ENCODE results near the gene RESP18.

RESP18 gene

DNA sequence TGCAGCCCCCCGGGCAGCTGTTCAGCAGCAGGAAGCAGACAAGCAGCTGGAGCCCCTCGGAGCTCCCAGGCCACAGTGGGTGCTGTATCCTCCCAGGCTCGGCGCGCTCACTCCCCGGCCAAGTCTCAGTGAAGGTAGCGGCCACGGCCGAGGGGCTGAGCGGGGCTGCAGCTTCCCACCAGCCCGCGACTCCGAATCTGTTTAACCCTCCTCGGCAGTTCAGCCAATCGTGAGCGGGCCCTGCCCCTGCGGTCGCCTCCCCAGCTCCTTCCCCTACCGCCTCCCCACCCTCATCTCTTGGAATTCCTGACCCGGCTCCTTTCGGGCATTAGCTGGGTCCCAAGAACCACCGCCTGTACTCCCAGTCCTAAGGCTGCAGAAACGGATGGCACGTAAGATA is at the start of gene RESP18:
Gene RESP18 (minus strand): TSS at position 203 of the 400 bp plus-strand sequence.
- DNase-seq (ENCODE audit: low read depth in 2 of 3, low spot score in 1 of 3), result no peak

DNA sequence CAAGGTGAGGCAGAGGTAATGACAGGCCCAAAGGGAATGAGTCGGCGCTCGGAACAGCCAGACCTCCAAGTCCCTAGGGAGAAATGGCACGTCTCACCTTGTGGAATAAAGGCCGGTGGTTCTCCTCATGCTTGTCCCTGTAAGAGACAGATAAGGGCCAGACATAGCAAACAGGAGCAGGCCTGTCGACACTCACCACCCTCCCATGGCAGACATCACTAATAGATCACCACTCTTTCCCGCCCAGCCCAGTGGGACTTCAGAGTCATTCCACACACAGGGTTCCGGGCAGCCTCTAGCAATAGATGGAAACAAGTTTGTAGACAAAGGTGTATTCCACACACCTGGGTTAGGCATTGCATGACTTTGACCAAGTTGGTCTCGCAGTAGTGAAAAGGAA is 48.9 kb upstream of the RESP18 start:
- no peak for DNase-seq (ENCODE audit: low read depth in 2 of 3, low spot score in 1 of 3)

DNA sequence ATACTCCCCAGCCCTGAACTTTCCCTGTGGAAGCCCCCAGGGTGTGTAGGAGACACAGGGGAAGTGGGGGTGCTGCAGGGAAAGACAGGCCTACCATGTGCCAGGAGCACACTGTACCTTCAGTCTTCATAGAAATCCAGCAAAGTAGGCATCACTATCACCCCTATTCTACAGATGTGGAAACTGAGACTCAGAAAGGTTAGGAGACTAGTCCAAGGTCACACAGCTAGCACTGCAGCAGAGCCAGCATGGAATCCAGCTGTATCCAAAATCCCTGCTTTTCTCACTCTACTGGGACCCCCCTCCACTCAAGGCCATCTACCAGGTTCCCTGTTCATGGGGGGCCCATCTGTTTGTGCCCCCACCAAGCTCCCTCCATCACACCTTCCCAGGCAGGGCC is 48.4 kb upstream of the RESP18 start:
- DNase-seq (ENCODE audit: low read depth in 2 of 3, low spot score in 1 of 3), result no peak

DNA sequence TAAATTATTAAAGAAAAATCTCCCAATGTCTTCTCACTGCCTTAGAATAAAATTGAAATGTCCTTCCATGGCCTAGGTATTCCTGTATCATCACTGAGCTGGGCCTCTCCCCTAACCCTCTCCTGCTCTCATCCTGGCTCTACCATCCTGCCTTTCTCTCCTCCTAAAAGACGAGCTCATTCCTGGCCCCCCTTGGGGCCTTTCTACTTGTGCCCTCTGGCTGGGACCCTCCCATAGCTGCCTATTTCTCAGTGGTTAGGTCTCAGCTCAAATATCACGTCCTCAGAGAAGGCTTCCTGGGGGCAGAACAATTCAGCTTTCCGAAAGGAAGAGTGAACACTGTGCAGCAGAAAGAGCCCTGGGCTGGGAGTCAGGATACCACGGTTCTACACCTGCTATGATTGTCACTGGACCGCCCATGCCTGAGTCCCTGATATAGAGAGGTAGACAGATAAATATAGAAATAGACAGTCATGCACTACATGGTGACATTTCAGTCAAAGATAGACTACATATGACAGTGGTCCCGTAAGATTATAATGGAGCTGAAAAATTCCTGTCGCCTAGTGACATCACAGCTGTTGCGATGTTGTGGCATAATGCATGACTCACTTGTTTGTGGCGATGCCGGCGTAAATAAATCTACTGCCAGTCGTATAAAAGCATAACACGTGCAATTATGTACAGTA is 45.8 kb upstream of the RESP18 start:
- DNase-seq (ENCODE audit: low read depth in 2 of 3, low spot score in 1 of 3), result no peak

DNA sequence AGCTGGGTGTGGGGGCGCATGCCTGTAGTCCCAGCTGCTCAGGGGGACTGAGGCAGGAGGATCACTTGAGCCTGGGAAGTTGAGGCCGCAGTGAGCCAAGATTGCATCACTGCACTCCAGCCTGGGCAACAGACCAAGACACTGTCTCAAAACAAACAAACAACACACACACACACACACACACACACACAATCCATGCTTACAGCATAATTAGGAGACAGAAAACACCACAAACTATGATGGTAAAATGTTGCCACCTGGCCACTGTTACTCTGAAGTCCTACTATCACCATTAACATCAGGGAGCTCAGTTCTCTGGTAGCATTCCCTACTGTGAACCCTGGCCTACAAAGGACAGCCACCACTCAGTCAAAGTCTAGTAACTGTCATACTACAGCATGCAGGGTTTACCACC is 36.9 kb upstream of the RESP18 start:
- DNase-seq (ENCODE audit: low read depth in 2 of 3, low spot score in 1 of 3), result no peak

DNA sequence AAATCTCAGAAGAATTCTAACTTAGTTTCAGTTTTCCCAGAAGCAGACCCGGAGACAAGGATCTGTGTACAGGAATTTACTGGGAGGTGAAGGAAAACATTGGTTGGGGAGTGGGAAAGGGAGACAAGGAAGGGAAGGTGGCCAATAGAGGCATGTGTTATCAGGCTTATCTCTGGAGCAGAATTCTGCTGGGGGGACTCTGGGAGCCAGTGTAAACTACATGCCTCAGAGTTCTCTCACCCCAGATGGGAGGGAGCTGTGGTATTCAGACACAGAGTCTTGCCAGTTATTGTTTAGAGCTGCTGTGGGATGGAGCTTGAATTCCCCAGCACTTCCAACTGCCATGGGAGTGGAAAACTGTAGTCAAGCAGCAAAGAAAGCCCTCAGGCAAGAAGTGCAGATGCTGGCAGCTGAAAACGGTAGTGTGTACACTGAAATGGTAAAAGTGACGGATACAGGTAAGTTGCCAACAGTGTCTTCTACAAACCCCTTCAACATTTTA is 36.2 kb upstream of the RESP18 start:
- no peak for DNase-seq (ENCODE audit: low read depth in 2 of 3, low spot score in 1 of 3)

DNA sequence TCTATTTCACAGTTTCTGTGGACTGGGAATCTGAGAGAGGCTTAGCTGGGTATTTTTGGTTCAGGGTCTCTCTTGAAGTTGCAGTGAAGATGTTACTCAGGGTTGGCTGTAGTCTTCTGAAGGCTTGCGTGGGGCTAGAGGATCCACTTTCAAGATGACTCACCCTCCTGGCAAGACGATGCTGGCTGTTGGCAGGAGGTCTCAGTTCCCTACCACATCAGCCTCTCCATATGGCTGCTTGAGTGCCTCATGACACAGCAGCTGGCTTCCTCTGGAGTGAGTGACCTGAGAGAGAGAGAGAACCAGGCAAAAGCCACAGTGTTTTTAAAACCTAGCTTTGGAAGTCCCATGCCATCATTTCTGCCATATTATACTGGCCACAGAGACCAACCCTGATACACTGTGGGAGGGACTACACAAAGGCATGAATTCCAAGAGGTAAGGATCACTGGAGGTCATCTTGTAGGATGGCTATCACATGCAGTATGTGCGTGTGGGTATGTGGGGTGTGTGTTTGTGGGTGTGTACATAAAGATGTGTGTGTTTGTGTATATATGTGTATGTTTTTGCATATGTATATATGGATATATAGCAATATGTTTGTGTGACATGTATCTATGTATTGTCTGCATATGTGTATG is 30.1 kb upstream of the RESP18 start:
- no peak for DNase-seq (ENCODE audit: low read depth in 2 of 3, low spot score in 1 of 3)

DNA sequence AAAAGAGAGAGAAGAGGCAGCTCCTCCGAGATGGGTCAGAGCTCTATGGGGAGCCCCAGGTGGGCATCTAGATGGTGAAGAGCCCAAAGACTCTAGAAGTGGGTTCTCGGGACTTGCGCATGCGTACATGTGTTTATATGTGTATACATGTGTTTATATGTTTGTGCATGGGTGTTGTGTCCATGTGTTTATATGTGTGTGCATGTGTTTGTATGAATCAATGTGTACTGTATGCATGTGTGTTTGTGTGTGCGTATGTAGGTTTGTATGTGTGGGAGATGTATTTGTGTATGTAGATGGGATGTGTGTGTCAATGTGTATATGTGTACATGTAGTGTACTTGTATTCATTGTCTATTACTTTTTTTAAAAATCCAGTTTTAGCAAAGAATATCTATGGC is 29.5 kb upstream of the RESP18 start:
- DNase-seq (ENCODE audit: low read depth in 2 of 3, low spot score in 1 of 3), result no peak

DNA sequence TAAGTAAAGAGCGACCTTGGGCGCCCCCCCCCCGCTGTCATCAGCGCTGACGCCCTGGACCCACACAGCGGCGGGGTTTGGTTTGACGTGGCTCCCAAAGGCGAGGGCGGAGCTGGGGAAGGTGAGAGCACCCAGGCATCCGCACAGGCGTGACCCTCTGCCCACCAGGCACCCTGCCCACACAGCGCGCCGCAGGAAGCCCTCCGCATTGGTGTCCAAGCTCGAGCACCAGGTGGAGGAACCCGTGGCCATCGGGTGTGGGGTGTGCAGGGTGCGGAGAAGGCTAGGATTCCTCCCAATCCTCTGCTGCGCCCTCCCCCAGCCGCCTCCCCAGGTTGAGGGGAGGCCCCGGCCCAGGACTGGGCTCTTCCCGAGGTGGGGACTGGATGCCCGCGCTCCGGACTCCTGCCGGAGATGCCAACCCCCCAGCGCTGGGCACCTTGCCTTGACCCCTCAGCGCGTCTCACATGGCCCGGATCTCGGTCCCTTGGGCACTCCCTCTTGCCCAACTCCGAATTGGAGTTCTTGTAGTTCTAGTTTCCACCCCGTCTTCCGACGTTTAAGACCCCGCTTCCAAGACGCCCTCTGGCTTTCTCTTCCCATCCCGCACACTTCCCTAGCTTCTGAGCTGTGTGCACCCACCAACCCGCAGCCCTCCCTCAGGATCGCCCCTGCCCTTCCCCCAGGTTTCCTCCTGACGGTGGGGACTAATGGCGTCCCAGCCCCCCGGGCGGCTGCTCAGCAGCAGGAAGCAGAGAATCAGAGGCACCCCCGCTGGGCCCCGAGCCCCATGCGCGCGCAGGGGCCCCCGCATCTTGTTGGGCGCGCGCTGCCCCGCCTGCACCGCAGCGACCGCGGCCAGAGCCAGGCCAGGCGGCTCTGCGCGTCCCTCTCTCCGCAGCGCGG is 25.9 kb upstream of the RESP18 start:
- DNase-seq (ENCODE audit: low read depth in 2 of 3, low spot score in 1 of 3), result no peak

DNA sequence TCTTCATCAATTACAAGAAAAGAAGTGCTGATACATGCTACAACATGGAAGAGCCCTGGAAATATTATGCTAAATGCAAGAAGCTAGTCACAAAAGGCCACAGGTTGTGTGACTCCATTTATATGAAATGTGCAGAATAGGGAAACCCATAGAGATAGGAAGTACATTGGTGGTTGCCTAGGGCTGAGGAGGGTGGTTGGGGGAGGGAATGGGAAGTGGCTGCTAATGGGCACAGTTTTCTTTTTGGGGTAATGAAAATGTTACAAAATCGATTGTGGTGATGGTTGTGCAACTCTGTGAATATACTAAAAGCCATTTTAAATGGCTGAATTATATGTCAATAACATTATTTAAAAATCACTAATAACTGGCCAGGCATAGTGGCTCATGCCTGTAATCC is 24.3 kb upstream of the RESP18 start:
- no peak for DNase-seq (ENCODE audit: low read depth in 2 of 3, low spot score in 1 of 3)

DNA sequence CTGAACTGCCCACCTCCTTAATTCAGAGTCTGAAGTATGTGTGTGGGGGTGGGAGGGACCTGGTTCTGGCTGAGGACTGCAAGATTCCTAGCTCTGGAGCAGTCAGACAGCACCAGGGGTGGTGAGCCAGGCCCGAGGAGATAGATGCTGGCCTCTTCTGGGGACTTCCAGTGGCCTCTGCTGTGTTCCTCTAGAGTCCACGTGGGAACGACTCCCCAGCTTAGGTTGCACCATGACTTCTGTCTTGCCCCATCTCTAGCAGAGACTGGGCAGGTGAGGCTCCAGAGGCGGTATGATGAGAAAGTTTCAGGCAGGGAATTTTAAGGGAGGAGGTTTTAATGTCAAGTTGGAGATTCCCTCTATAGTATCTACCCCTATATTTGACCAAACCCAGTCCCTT is 22.0 kb upstream of the RESP18 start:
- no peak for DNase-seq (ENCODE audit: low read depth in 2 of 3, low spot score in 1 of 3)

DNA sequence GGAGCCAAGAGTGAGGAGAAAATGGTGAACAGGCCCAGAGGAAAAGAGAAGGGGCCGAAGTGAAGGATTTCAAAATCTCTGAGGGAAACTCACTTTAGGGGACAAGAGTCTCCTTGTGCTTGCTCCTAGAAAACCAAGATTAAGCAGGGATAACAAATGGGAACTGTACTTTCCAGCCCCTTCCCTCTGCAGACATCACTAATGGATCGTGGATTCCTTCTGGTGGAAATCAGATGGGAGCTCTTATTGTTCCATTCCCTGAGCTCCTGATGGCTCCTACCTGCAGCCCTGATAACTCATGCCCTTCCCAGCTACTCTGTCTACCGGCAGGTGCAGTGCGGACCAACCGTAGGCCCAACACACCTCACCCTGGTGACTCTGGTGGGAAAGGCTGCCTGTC is 20.6 kb upstream of the RESP18 start:
- DNase-seq (ENCODE audit: low read depth in 2 of 3, low spot score in 1 of 3), result no peak

DNA sequence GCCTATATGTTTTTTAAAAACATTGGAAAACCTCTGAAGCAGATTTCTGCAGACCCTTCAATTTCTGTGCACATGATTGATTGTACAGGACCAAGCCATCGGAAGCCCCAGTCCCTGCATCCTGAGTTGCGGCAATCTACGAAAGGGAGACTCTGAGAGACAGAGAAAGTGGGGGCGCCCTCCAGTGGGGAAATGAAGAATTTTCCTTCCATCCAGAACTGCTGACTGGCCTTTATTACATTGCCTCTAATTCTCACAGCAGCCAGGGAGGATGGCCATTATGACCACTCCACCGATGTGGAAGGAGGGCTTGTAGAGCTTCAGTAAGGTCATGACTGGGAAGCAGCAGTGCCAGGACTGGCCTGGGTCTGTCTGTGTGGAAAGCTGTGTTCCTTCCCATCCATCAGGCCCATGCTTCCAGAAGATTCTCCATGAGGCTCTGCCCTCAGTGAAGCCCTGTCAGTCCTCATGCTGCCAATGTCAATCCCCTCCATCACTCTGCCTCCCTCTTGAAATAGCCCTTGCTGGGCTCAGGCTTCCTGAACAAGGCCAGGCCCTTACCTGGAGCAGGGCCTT is 20.0 kb upstream of the RESP18 start:
- DNase-seq (ENCODE audit: low read depth in 2 of 3, low spot score in 1 of 3), result peak; percentile 54 to 73 (median 55)

DNA sequence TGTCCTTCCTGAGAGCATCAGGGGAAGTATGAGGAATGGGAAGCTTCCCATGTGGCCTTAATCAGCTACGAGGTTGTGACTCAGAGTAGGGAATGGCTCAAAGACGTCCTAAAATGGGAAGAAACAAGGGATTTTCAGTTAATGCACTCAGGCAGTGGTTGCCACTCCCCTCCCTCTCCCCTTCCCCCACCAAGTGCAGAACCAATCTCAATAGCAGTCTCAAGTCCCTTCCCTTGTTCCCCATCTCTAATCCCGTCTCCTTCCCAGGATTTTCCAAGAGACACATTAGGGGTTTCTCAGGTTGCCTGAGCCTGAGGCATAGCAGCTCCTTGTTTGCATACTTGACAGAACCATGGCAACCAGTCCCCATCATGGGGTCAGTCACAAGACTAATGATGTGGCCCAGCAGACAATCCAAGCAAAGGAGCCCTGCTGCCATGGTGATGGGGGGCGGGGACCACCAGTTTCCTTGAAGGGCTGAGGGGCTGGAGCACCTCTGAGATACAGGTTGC is 18.2 kb upstream of the RESP18 start:
- DNase-seq (ENCODE audit: low read depth in 2 of 3, low spot score in 1 of 3), result no peak

DNA sequence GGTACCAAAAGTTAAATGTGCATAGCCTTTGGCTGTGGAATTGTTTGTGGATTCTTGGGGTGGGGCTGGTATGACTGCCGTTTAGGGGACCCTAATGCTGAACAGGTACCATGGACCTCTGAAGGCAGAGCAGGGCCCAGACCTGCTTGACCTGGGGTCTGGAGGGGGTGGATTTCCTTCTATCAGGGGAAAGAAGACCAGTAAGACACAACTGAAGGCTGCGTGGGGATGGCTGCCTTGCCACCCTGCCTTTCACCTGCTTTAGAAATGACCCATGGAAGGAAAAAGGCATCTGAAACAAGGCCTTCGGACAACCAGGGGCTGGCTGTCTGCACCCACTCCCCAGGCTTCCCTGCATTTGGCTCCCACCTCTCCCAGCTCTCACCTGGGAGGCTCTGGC is 17.7 kb upstream of the RESP18 start:
- DNase-seq (ENCODE audit: low read depth in 2 of 3, low spot score in 1 of 3), result no peak

DNA sequence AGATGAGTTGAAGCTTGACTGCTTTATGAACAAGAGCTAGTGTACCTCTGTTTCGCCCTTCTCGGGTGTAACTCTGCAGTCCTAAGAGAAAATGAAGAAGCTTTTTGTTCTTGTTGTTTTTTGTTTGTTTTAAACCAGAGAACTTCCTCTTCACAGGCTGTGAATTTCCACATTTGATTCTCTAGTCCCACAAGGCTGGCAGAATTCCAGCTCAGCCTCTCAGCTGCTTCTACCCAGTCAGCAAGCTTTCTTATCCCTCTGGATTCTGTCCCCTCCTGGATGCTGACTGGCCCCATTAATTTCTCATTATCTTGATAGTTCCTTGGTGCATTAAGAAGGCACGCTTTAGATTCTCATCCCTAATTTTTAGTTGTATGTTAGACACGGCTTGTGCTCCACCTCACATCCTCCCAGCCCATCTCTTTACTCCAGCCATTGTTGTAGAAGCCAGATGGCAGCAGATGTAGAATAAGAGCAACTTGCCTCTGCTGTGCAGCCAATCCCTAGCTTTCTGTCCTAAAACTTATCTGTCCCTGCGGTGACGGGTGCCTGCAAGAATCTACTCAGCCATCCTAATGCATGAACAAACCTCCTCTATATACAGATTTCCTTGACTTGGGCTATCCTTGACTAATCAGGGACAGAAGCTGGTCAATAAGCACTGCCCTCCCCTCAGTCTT is 12.3 kb upstream of the RESP18 start:
- no peak for DNase-seq (ENCODE audit: low read depth in 2 of 3, low spot score in 1 of 3)

DNA sequence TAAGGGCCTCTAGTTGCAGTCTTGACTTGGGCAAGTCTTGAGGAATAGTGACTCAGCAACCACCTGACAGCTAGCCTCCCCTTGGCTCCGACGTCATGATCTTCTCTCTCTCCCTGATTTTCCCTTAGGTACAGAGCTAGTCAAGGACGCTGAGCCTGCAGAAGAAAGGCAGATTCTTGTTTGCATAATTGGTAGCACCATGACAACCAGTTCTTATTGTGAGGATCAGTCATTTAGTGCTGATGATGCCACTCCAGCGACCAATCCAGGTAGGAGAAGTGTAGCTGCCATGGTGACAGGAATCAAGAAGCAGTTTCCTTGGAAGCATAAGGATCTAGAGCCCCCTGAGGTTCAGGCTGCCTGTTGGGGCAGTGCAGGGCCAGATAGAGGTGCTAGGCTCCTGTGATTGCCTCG is 2.8 kb upstream of the RESP18 start:
- no peak for DNase-seq (ENCODE audit: low read depth in 2 of 3, low spot score in 1 of 3)

DNA sequence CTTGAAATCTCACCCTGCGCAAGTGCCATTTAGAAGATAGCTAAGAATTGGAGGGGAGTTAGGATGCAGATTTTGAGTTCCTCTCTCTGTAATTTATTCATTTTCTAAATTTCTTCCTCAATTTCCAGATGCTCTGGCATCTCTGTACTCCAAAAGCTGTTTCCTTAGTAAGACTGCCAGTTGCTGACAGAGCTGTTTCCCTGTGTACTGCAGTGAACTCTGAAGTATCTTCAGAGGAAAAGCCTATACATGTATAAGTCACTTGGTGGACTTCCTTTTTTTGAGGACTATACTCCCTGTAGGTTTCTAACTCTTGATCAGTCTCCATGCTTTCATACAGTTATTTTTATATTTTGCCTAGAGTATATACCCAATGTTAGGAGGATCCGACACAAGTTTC is 1.5 kb upstream of the RESP18 start:
- DNase-seq (ENCODE audit: low read depth in 2 of 3, low spot score in 1 of 3), result no peak

DNA sequence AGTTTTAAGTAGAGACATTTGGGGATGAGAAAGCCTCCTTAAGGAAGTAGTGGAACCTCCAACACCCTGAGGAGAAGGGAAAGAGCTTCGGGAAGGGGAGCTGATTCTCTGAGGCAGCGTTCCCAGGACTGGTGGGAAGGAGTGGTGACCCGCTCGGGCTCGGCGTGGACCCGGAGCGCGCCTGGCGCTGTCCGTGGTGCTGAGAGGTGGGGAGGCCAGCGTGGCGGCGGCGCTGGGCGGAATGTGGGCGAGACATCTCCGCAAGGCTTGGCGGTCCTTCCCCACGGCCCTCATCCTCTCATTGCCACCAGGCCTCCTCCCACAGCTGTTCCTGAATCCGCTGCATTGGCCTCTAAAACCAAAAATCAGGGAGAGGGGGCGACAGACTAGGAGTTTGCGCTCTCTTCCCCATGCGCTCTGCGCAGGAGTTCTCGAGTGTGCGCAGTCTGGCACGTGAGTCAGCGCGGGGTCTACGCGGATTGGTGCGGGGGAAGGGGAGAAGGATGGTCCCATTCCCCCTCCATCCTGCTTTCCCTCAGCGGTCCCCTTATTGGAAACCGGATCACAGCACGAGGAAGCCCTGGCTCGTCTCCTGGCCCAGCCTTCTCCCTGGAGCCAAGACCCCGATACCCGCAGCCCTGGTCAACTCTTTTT is 857 bp downstream of the RESP18 start:
- no peak for DNase-seq (ENCODE audit: low read depth in 2 of 3, low spot score in 1 of 3)

DNA sequence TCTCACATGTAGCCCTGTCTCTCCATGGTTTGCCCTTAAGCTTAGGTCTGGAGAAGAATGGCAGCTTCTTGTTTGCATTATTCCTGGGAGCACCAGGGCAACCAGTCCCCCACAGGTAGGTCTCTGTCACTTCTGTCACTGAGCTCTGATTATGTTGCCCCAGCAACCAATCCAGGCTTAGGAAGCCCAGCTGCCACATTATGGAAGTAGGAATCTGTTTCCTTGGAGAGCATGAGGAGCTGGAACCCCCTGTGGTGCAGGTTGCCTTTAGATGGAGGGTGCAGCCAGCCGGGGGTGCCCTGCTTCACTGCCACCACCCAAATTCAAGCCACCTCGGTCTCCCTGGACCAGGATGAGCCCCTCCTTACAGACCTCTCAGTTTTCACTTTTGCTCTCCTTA is 4.8 kb downstream of the RESP18 start:
- DNase-seq (ENCODE audit: low read depth in 2 of 3, low spot score in 1 of 3), result no peak
